ENCODE results near the gene LNPK.

The LNPK gene

DNA sequence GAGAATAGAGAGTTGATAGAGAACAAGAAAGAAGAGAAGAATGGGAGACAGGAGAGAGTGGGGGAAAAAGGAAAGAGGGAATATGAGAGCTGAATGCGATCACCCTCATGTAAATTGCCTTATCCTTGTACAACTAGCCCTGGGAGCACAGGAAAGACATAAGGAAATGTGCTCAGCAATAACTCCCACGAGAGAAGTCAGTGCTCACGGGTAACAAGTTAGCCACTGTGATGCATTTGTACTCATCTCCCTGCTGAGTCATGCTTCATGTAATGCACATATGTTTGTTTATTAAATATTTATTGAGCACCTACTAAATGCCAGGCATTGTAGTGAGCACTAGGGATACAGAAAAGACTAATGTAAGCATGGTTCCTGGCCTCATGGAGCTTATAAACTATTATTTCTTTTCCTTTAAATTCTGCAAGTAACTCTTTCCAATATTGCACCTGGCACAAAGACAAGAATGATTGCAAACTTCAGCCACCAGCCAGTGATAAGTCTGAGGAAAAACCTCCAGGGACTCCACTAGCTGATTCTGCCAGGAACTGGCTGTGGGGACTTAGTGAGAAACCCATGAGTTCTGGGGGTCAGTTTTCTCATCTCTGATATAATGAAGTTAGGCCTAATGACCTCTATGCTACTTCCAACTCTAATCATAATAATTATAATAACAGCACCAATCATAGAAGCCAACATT, 124.1 kb downstream of the LNPK start:
- H3K27ac ChIP-seq (ENCODE audit: low read depth, low read length), result no peak overlapping the region
- H3K4me2 ChIP-seq (ENCODE audit: low read depth, low read length, poor library complexity, severe bottlenecking), result no peak overlapping the region
- no peaks in the 10 kb centered on the region for H3F3A ChIP-seq (ENCODE audit: insufficient read depth)
- H4K20me1 ChIP-seq (ENCODE audit: low read depth, low read length), result no peaks in the 10 kb centered on the region
- H3K79me2 ChIP-seq (ENCODE audit: insufficient read depth, low read length), result no peaks in the 10 kb centered on the region
- TF ChIP-seq EZH2phosphoT487 (conservative IDR thresholded peaks at IDR 0.05; ENCODE audit: low read length), result no peak
- TF ChIP-seq, protein P1, sequence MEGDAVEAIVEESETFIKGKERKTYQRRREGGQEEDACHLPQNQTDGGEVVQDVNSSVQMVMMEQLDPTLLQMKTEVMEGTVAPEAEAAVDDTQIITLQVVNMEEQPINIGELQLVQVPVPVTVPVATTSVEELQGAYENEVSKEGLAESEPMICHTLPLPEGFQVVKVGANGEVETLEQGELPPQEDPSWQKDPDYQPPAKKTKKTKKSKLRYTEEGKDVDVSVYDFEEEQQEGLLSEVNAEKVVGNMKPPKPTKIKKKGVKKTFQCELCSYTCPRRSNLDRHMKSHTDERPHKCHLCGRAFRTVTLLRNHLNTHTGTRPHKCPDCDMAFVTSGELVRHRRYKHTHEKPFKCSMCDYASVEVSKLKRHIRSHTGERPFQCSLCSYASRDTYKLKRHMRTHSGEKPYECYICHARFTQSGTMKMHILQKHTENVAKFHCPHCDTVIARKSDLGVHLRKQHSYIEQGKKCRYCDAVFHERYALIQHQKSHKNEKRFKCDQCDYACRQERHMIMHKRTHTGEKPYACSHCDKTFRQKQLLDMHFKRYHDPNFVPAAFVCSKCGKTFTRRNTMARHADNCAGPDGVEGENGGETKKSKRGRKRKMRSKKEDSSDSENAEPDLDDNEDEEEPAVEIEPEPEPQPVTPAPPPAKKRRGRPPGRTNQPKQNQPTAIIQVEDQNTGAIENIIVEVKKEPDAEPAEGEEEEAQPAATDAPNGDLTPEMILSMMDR (IDR thresholded peaks at IDR 0.05; ENCODE audit: insufficient read depth, low read length, poor library complexity, severe bottlenecking), result no peak
- H3K36me3 ChIP-seq (ENCODE audit: low read length), result no peaks in the 10 kb centered on the region
- no peaks in the 10 kb centered on the region for H3K27me3 ChIP-seq (ENCODE audit: low read length)
- H3K9me3 ChIP-seq (ENCODE audit: insufficient read depth, low read length), result no peaks in the 10 kb centered on the region
- no peaks in the 10 kb centered on the region for H3K9me2 ChIP-seq (replicated peaks; ENCODE audit: insufficient read depth, low read length)
- no peak overlapping the region for H3K4me3 ChIP-seq (ENCODE audit: insufficient read depth, low read length, poor library complexity, severe bottlenecking)
- H2AFZ ChIP-seq (ENCODE audit: low read depth, low read length, severe bottlenecking), result no peak overlapping the region
- no peak overlapping the region for H3K9ac ChIP-seq (ENCODE audit: low read length)

DNA sequence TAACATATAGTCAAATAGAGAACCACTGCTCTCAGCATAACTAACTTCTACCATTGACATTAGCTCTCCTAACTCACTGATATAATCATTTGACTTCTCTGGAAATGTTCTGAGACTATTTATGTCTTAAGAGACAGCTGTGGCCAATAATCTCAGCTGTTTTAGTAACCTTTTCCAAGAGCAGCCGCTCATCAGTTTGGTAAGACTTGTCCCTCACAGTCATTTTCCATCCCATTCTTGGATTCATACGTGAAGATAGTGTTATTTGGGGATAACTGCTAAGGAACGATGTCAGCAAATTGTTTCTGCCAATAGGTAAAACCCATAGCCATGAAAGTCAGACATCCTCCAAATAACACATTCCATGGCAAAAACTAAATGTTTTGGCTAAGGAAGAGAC, 127.8 kb downstream of the LNPK start:
- Histone ChIP-seq H3K9me3 (ENCODE audit: insufficient read depth, low read length) (no peaks in the 10 kb centered on the region), H2AFZ (ENCODE audit: low read depth, low read length, severe bottlenecking) (no peak overlapping the region), H3K79me2 (ENCODE audit: insufficient read depth, low read length) (no peaks in the 10 kb centered on the region), H3K4me3 (ENCODE audit: insufficient read depth, low read length, poor library complexity, severe bottlenecking) (no peak overlapping the region), H3F3A (ENCODE audit: insufficient read depth) (no peaks in the 10 kb centered on the region), H3K9me2 (replicated peaks; ENCODE audit: insufficient read depth, low read length) (no peaks in the 10 kb centered on the region), H3K36me3 (ENCODE audit: low read length) (no peaks in the 10 kb centered on the region), H3K4me2 (ENCODE audit: low read depth, low read length, poor library complexity, severe bottlenecking) (no peak overlapping the region), H4K20me1 (ENCODE audit: low read depth, low read length) (no peaks in the 10 kb centered on the region), H3K27ac (ENCODE audit: low read depth, low read length) (no peak overlapping the region), H3K9ac (ENCODE audit: low read length) (no peak overlapping the region), H3K27me3 (ENCODE audit: low read length) (no peaks in the 10 kb centered on the region)
- no peak for TF ChIP-seq EZH2phosphoT487 (conservative IDR thresholded peaks at IDR 0.05; ENCODE audit: low read length)
- TF ChIP-seq, protein P1 (IDR thresholded peaks at IDR 0.05; ENCODE audit: insufficient read depth, low read length, poor library complexity, severe bottlenecking), result no peak
